HG02610 (cell line): ENCODE results near the gene CHMP6.

ENCODE experiments used
- ATAC-seq: cut with Tn5 transposase; IDR thresholded peaks from one replicate; pipeline ENCODE4 v1.9.1; 2021; ENCODE audit warnings: mild to moderate bottlenecking, moderate library complexity; ENCODE audit not compliant: unreplicated experiment

Gene CHMP6

GRCh38 chr17:80992077-80992947 is 671 bp downstream of the CHMP6 start:
- no peak for ATAC-seq

- ATAC-seq, result no peak
These were observed 1.4 kb downstream of the CHMP6 start for GRCh38 chr17:80992948-80993624.

DNA sequence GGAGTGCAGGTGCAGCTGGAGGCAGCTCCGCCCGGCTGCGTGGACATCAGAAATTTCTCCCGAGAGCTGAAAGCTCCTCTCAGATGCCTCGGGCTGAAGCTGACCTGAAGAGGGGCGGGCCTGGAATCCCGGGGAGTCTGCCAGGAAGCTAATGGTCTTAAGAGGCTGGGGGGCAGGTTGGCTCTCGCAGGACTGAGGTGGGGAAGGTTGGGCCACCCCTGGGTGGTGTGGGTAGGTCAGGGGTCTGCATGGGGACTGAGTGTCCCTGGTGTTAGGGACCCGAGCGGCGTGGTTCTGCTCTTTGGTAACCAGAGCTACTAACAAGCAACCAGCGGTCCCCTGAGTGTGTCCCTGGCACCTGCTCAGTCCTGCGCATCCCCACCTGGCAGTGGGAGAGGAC is 3.5 kb downstream of the CHMP6 start:
- ATAC-seq, result no peak

DNA sequence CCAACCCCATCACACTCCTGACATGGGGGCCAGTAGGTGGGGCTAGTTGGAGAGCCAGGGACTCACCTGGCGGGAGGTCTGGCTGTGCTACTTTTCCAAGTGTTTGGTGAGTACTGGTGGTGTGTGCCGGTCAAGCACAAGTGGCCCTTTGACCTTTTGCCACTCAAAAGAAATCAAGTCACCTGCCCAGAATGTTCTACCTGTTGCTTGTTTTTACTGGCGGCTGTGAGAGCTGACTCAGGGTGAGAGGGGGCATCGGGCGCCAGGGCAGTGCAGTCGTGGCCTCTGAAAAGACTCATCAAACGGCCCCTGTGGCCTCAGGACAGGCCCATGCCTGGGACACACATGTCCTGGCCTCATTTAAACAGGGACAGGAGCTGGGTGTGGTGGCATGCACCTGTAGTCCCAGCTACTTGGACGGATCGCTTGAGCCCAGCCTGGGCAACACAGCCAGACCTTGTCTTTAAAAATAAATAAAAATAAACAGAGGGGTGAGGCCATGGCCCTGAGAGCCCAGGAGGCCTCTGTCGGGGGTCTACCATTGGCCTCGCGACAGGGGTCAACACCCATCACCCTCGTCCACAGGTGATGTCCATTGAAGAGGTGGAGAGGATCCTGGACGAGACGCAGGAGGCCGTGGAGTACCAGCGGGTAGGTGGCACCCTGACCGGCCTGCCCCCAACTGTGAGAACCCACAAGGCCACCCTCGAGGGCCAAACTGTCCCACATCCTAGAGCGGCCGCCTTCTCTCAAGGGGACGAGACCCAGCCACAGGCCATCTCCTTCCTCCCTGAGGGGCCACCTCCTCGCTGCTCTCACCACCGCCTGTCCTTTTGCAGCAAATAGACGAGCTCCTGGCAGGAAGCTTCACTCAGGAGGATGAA is 5.0 kb downstream of the CHMP6 start:
- ATAC-seq, result no peak

DNA sequence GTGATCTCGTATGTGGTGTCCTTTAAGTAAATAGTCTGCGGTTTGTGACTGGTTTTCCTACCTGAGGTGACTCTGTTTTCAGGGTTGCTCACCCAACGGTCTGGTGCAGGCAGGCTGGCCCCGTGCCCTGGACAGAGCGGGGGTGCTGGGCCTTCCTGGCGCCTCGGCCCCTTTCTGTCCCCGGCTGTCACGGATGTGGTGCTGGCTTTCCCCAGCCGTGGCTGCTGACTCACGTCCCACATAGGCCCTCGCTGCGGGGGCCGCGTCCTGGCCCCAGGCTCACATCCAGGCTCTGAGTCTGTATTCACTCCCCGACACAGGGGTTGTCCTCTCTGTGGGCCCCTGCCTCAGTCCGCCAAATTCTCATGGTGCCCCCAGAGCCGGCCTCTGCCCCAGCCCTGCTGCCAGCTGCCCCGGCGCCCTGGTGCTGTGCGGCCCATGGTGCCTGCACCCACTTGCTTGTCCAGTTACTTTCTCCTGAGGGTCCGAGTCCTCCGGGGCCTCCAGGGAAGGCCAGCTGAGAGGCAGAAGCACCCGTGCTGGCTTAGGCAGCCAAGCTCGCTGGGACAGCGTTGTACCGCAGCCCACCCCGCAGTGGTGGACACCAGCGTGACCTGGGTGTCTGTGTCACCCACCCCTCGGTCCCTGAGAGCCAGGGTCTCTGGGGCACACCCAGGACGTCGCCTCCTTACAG is 5.9 kb downstream of the CHMP6 start:
- ATAC-seq, result no peak

DNA sequence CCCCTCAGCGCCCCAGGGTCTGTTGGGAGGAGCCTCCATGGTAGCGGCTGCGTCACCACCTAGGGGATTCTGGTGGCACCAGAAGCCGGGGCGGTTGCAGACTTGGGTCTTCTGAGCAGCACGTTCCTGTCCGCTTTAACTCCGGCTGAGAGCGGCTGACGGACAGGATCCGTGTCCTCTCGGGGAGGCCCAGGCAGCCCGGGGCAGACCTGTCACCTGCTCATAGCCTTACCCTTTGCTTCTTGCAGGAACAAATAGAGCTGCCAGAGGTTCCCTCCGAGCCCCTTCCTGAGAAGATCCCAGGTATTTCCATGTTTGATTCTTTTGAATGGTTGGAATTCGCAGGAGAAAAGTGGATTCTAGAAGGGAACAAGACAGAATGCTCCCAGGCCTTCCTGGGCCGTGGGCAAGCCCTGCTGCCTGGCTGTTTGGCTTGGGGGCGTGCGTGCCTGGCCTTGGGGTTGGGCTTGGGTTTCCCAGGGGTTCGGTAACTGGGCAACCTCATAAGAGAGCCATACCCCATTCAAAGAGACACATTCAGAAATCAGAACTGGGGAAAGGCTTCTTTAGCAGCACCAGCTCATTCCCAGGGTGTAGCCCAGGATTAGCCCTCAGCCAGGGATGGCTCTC is 6.6 kb downstream of the CHMP6 start:
- no peak for ATAC-seq

- ATAC-seq, result no peak
These were observed 7.3 kb downstream of the CHMP6 start for GRCh38 chr17:80998748-80999535.

DNA sequence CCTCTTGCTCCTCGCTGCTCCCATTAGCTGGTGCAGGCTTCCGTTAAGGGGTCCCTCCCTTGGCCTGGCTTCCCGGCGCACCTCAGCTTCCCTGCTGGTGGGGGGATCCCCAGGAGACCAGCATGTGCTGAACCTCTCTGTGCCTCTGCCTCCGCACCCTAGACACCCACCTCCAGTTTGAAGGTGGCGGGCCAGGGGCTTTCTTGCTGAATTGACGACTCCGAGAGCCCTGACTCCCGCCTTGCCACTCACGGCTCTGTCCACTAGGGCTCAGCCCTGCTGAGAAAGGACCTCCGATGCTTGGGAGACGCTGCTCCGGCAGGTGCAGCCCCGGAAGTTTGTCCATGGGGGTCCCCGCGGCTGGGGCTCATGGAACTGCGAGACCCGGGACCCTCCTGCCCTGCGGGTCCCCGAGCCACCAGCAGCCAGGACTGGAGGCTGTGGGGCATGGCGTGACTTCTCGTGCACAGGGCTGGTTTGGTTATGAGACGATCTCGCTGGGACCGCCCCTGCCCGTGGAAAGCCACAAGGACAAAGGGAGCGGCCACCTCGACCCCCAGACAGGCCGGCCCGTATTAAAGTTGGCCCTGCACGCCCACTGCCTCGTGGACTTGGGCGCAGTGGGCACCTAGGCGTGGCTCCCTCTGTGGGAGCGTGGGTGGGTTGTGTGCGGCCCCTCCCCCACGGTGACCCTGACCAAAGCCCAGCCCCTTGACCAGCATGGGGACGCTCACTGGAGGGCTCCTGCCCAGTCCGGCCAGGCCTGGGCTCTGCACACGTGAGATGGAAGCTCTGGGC is 8.1 kb downstream of the CHMP6 start:
- ATAC-seq, result no peak

GRCh38 chr17:81000334-81000630 is 8.6 kb downstream of the CHMP6 start:
- no peak for ATAC-seq

DNA sequence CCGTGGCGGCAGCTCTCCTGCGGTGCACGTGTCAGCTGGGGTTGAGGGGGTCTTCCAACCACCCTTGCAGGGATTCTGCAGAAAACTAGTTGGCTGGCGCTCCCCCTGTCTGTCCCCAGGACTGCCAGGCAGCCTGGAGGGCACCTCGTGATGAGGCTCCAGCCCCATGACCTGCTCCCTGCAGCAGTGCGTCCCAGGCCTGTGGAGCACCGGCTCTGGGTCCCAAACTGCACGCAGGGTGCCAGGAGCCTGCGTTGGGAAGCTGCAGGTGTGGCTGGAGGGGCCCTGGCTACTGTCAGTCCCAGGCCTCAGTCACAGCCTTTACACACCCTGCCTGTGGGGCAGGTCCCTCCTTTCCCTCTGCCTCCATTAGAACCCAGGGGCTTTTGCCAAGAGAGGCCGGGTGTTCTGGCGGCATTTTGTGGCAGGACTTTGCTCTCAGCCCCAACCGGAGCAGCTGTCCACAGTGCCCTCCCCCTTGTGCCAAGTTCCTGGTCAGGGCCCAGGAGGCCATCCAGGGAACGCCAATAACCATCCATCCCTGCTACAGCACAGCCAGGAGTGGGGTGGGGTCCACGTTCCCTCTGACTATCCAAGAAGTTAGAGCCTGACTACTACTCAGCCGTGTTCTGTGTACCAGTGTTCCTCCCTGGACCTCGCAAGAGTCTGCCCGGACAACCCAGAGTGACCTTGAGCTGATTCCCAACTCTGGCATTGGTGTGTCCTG is 9.2 kb downstream of the CHMP6 start:
- no peak for ATAC-seq

DNA sequence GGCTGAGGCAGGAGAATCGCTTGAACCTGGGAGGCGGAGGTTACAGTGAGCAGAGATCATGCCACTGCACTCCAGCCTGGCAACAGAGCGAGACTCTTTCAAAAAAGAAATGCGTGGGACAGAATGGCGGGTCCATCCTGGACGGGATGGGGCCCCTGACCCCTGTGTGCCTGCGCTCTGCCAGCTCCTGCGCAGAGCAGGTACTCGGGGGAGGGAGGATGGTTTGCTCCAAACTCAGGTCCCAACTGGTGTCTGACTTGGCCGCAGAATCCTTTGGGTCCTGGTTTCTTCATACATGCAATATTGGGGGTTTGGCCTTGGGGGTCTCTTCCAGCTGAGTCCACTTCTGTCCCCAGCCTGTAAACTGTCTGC is 10.4 kb downstream of the CHMP6 start:
- no peak for ATAC-seq

- no peak for ATAC-seq
These were observed 11.0 kb downstream of the CHMP6 start for GRCh38 chr17:81002409-81003361.

- ATAC-seq, result no peak
These were observed 12.3 kb downstream of the CHMP6 start for GRCh38 chr17:81003711-81004475.

DNA sequence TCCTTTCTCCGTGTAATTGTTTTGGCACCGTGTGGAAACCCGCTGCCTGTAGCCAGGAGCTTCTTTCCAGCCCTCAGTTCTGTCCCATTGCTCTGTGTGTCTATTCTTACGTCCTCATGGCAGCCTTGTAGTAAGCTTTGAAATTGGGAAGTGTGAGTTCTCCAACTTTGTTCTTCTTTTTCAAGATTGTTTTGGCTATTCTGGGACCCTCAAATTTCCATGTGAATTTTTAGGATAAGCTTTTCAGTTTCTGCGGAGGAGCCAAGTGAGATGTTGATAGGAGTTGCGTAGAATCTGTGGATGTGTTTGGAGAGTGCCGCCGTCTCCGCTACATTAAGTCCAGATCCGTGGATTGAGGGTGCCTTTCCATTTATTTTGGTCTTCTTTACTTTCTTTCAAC is 15.2 kb downstream of the CHMP6 start:
- ATAC-seq, result no peak

GRCh38 chr17:81008140-81008539 is 16.5 kb downstream of the CHMP6 start:
- no peak for ATAC-seq

DNA sequence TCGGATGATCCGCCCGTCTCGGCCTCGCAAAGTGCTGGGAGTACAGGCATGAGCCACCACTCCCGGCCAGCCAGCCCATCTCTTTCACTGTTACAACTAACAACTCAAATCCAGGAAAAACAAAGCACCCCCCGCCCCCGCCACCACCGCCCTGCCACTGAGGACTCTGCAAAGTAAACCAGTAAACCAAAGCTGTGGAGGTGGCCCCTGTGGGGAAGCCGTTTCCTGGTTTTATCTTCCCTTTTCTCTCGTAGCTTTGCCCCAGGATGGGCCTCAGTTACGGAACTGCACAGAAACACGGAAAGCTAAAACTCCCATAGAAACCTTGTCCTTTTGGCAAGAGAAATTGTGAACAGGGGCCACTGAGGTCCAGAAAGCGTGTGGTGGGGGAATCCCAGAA is 17.5 kb downstream of the CHMP6 start:
- ATAC-seq, result no peak
